Tongue (tissue), 2 donors: ENCODE data around the gene ANKS1A. TPM values are rescaled to one million over a fixed set of nuclear protein-coding genes. Genes with fewer than 3 reads are reported as not detected.
"Not testable (repeated sequence)": the region's sequence is repeated elsewhere in the genome, so short reads cannot be mapped to it uniquely, and the experiment has no call there.

Experiments used
- DNase-seq: peaks from one replicate; pipeline ENCODE4 v3.0.0-alpha.2; 2015
- total RNA-seq: library from RNA; depleted of rRNA; stranded (reverse); fragments of >200 nt; gene quantifications from one replicate; pipeline ENCODE4 v1.2.3, GENCODE V29; 2014

Gene ANKS1A
- total RNA-seq, result 23.5 TPM

DNA sequence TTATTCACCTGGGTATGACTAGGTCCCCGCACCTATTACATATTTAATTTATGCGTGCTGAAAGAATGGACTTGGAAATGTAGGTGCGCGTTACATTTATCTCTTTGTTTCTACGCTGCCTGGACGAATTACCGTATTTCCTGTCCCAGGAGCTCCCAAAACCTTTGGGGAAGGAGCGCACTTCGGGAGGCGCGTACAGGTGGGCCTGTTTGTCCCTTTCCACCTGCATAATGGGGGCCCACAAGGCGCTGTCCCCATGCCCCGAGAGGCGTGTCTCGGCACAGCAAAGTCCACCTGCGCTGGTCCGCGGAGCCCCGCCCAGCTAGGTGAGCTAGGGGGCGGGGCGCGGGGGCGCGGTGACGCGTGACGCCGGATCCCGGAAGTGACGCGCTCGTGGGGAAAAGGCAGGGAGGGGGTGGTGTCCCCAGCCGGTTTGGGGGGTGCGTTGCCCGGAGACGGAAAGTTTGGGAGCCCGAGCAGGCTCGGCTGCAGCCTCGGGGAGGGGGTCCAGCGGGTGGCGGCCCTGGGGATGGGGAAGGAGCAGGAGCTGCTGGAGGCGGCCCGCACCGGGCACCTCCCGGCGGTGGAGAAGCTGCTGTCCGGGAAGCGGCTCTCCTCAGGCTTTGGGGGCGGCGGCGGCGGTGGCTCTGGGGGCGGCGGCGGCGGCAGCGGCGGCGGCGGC lies at the start of gene ANKS1A:
Gene ANKS1A (plus strand): TSS at position 382 of the 682 bp plus-strand sequence. CDS start 148 bp downstream, at position 530.
- DNase-seq, result peak; percentile 90

GRCh38 chr6:34839666-34840352 lies 49.2 kb upstream of the ANKS1A start:
- DNase-seq, result no peak

DNA sequence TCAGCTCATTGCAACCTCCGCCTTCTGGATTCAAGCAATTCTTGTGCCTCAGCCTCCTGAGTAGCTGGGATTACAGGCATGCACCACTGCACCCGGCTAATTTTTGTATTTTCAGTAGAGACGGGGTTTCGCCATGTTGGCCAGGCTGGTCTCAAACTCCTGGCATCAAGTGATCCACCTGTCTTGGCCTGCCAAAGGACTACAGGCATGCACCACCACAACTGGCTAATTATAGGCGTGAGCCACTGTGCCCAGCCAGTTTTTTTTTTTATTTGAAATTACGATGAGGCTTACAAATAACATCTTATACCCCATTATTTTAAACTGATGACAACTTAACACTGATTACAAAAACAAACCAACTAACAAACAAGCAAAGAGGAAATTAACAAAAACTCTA lies 40.0 kb upstream of the ANKS1A start:
- not testable (repeated sequence) for DNase-seq

- no peak for DNase-seq
Observed at GRCh38 chr6:34851361-34851760, 37.7 kb upstream of the ANKS1A start.

GRCh38 chr6:34852406-34853085 lies 36.5 kb upstream of the ANKS1A start:
- DNase-seq, result no peak

GRCh38 chr6:34855463-34855862 lies 33.6 kb upstream of the ANKS1A start:
- no peak for DNase-seq

DNA sequence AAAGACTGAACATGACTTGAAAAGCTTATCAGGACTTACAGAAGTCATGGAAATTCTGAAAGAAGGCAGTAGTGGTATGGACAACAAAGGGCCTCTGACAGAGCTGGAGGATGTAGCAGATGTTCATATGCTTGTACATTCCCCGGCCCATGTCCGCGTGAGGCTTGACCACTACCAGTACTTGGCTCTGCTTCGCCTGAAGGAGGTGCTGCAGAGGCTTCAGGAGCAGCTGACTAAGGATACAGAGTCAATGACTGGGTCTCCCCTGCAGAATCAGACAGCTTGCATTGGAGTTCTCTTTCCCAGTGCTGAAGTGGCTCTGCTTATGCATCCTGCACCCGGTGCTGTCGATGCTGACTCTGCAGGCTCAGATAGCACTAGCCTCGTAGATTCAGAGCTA lies 30.4 kb upstream of the ANKS1A start:
- no peak for DNase-seq

- no peak for DNase-seq
Observed at GRCh38 chr6:34859951-34860350, 29.1 kb upstream of the ANKS1A start.

- DNase-seq, result no peak
Observed at GRCh38 chr6:34860776-34861175, 28.3 kb upstream of the ANKS1A start.

- no peak for DNase-seq
Observed at GRCh38 chr6:34864007-34864406, 25.0 kb upstream of the ANKS1A start.

DNA sequence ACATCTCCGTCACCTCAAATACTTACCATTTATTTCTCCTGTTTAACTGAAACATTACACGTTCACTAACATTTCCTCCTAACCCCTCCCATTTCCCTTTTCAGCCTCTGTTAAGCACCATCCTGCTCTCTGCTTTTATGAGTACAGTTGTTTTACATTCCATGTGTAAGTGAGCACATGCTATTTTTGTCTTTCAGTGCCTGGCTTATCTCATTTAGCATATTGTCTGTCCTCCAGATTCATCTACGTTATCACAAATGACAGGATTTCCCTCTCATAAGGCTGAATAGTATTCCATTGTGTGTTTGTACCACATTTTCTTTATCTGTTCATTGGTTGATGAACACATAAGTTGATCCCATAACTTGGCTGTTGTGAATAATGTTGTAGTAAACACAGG lies 23.9 kb upstream of the ANKS1A start:
- DNase-seq, result peak; percentile 64

- DNase-seq, result no peak
Observed at GRCh38 chr6:34866509-34866908, 22.5 kb upstream of the ANKS1A start.

GRCh38 chr6:34867484-34867883 lies 21.6 kb upstream of the ANKS1A start:
- no peak for DNase-seq

DNA sequence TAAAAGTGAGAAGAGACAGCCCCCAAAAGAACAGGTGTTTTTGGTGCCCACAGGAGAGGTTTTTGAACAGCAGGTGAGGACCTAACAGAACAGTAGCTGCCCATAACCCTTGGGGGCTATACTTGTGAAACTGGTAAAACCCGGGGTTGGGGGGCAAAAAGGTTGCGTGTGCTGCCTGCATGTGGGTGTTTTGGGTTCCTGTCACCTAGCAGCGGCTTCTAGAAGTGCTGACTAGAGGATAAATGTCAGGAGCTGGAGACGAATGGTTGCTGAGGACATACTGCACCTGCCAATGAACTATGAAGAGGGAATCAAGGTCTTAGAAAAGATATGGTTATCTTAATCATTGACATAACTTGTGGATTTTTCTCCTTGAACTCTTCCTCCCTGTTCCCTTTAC lies 17.2 kb upstream of the ANKS1A start:
- DNase-seq, result no peak

- DNase-seq, result no peak
Observed at GRCh38 chr6:34872332-34872731, 16.7 kb upstream of the ANKS1A start.

DNA sequence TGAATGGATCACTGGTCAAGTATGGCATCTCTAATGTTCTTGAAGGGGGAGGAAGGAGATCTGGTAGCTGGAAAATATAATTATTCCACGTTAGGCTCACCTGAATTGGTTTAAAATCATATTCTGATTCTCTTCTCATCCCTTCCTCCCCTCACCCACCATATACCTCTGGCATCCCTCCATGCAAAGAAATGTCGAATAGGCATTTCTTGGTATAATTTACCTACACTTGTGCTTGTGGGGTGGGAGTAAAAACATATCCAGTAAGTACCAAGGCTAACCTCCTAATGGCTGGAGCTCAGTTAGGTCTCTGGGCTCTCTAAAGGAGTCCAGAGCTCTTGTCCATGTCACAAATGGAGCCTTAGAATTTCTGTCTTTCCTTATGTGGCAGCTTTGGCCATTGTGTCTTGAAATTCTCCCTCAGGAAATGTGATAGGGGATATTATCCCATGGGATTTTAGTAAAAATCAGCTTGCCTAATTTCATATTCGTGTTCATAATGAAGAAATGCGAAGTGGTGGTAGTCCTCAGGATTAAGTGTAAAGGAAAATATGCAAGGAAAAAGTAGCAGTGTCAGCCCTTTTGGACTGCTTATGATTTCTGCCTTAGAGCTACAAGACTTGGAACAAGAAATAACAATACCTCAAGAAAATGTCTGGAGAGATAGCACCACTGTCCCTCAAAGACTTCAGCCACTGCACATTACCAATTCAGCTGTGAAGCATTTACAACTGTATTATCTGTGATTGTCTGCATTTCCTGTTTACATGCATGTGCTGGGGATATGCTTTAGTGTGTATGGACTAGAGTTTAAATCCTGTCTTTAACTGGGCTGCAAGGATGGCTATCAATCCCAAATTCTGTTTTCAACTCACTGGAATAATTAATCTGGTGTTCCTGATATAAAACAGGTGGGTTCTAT lies 13.5 kb upstream of the ANKS1A start:
- DNase-seq, result no peak

GRCh38 chr6:34876472-34876871 lies 12.6 kb upstream of the ANKS1A start:
- DNase-seq, result no peak

DNA sequence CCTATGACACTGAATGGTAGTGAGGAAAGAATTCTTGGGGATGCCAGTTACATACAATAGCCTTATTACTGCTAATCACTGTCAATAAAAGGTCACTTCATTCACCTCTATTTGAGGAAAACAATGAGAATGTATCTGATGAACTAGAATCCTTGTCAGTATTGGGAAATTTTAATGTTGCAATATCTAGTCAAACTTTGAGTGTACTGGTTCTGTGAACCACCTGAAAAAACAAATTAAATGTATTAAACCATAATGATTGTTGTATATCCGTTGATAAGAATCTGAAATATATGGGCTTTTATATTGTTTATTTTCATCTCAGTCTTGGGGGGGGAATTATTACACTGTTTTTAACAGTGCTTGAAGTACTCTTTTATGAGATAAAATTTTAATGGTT lies 11.8 kb upstream of the ANKS1A start:
- no peak for DNase-seq

DNA sequence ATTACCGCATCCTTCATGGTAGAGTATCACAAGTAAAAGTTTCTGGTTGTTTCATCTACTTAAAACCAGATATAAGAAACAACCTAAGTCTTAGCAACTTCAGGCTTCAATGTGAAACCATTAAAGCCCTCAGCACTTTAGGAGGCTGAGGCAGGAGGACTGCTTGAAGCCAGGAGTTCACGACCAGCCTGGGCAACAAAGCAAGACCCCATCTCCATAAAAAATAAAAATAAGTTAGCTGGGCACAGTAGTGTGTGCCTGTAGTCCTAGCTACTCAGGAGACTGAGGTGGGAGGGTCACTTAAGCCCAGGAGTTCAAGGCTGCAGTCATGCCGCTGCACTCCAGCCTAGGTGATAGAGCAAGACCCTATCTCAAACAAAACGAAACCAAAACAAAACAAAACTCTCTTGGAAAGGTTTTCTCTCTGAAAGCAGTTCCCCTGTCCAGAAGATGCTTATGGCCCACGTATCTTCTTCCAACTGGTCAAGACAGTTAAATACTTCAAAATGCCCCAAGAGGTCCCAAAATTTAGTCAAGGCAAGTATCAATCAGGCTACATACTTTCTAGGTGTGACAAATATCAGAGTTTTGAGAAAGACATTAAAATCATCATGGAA lies 11.1 kb upstream of the ANKS1A start:
- no peak for DNase-seq

- DNase-seq, result not testable (repeated sequence)
Observed at GRCh38 chr6:34884073-34884472, 5.0 kb upstream of the ANKS1A start.

- no peak for DNase-seq
Observed at GRCh38 chr6:34884996-34885395, 4.1 kb upstream of the ANKS1A start.

GRCh38 chr6:34885837-34886236 lies 3.2 kb upstream of the ANKS1A start:
- DNase-seq, result not testable (repeated sequence)
